Measurements from ENCODE around the gene COL11A2. TPM values are rescaled to one million over a fixed set of nuclear protein-coding genes. Genes with fewer than 3 reads are reported as not detected.

COL11A2 gene
- total and polyA plus RNA-seq, 12 donors, result 0.05 to 7.2 (median 0.44) TPM

- no peak for DNase-seq
- intact Hi-C loops (cut with DNase I), result no loop called here
- H3K9me3 ChIP-seq (replicated peaks in 1 of 3), result no peaks in the 10 kb centered on the region
- no peak overlapping the region for H3K4me3 ChIP-seq
- no peaks in the 10 kb centered on the region for H3K4me1 ChIP-seq (replicated peaks in 1 of 2)
- WGBS, 4 donors, result 71 to 88% (median 84%) methylated on average over 20 of the region's 20 CpGs
- no peaks in the 10 kb centered on the region for H3K36me3 ChIP-seq (replicated peaks in 1 of 2)
- H3K27ac ChIP-seq, result no peak overlapping the region
- no peaks in the 10 kb centered on the region for H3K27me3 ChIP-seq
- peak in 5 of 6 experiments; percentile 23 to 43 (median 43) for TF ChIP-seq CTCF (IDR thresholded peaks at IDR 0.05)
- no peak for TF ChIP-seq POLR2A (IDR thresholded peaks at IDR 0.05)
Observed at GRCh38 chr6:33123732-33124524, 68.3 kb downstream of the COL11A2 start.

- intact Hi-C loops (cut with DNase I), result no loop called here
- 76 to 82% (median 78%) methylated on average over 6 of the region's 6 CpGs for WGBS, 4 donors
- Histone ChIP-seq H3K36me3 (replicated peaks in 1 of 2) (no peaks in the 10 kb centered on the region), H3K9me3 (replicated peaks in 1 of 3) (no peaks in the 10 kb centered on the region), H3K4me1 (replicated peaks in 1 of 2) (no peaks in the 10 kb centered on the region), H3K27me3 (no peaks in the 10 kb centered on the region), H3K27ac (no peak overlapping the region), H3K4me3 (no peak overlapping the region)
- DNase-seq, result no peak
- TF ChIP-seq CTCF (IDR thresholded peaks at IDR 0.05), result no peak
Observed at GRCh38 chr6:33123181-33123580, 69.1 kb downstream of the COL11A2 start.

- no peak overlapping the region for H3K4me3 ChIP-seq
- H3K9me3 ChIP-seq (replicated peaks in 1 of 3), result no peaks in the 10 kb centered on the region
- TF ChIP-seq CTCF (IDR thresholded peaks at IDR 0.05), result no peak
- no peak for TF ChIP-seq POLR2A (IDR thresholded peaks at IDR 0.05)
- no peaks in the 10 kb centered on the region for H3K4me1 ChIP-seq (replicated peaks in 1 of 2)
- no peak overlapping the region for H3K27ac ChIP-seq
- no peaks in the 10 kb centered on the region for H3K36me3 ChIP-seq (replicated peaks in 1 of 2)
- H3K27me3 ChIP-seq, result peaks cover 18% of the 10 kb centered on the region
- no peak for DNase-seq
- 45 to 59% (median 51%) methylated on average over 3 of the region's 3 CpGs for WGBS, 4 donors
- intact Hi-C loops (cut with DNase I), result no loop called here
Observed at GRCh38 chr6:33120001-33120400, 72.3 kb downstream of the COL11A2 start.

- H3K4me3 ChIP-seq, result no peak overlapping the region
- H3K27me3 ChIP-seq, result peaks cover 18% of the 10 kb centered on the region
- TF ChIP-seq CTCF (IDR thresholded peaks at IDR 0.05) (peak; percentile 78 to 92 (median 87)), POLR2A (IDR thresholded peaks at IDR 0.05) (no peak)
- H3K4me1 ChIP-seq (replicated peaks in 1 of 2), result no peaks in the 10 kb centered on the region
- H3K9me3 ChIP-seq (replicated peaks in 1 of 3), result no peaks in the 10 kb centered on the region
- intact Hi-C loops (cut with DNase I), result loop anchor here in 1 of 2 donors (10.0 kb wide), 1 partner anchor 126 kb away; no protein-coding TSS in a partner anchor
- no peaks in the 10 kb centered on the region for H3K36me3 ChIP-seq (replicated peaks in 1 of 2)
- DNase-seq, result no peak
- 0% methylated on average over 3 of the region's 3 CpGs for WGBS, 4 donors
- H3K27ac ChIP-seq, result no peak overlapping the region
Observed at GRCh38 chr6:33118525-33119123, 73.6 kb downstream of the COL11A2 start.
